GM19372 (cell line): ENCODE data around the gene SAA4.
"Not testable (repeated sequence)": the region's sequence is repeated elsewhere in the genome, so short reads cannot be mapped to it uniquely, and the experiment has no call there.

Experiments used
- ATAC-seq: cut with Tn5 transposase; IDR thresholded peaks from one replicate; pipeline ENCODE4 v1.9.1; 2021; ENCODE audit warnings: mild to moderate bottlenecking, low read depth, moderate library complexity; ENCODE audit not compliant: unreplicated experiment

Gene SAA4, protein sequence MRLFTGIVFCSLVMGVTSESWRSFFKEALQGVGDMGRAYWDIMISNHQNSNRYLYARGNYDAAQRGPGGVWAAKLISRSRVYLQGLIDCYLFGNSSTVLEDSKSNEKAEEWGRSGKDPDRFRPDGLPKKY

GRCh38 chr11:18236664-18237356 lies at the start of gene SAA4:
TSS of gene SAA4 (minus strand) at chr11:18236802. CDS start at chr11:18235926, 876 bp downstream.
- no peak for ATAC-seq

GRCh38 chr11:18285841-18286240 lies 49.2 kb upstream of the SAA4 start:
- ATAC-seq, result no peak

DNA sequence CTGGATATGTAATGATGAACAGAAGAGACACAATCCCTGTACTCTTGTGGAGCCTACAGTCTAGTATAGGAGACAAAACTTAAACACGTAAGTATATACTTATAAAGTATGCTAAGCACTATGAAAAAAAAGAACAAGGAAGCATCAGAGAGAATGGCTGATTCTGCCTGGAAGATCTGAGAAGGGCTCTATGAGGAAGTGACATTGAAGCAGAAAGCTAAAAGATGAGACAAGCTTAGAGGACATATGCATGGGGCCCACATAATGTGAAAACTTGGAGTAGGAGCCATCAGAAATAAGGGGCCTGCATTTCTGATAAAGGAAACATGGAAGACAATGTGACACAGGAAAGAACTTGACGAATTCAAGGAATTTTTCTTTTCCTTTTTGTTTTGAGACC lies 46.0 kb upstream of the SAA4 start:
- no peak for ATAC-seq

DNA sequence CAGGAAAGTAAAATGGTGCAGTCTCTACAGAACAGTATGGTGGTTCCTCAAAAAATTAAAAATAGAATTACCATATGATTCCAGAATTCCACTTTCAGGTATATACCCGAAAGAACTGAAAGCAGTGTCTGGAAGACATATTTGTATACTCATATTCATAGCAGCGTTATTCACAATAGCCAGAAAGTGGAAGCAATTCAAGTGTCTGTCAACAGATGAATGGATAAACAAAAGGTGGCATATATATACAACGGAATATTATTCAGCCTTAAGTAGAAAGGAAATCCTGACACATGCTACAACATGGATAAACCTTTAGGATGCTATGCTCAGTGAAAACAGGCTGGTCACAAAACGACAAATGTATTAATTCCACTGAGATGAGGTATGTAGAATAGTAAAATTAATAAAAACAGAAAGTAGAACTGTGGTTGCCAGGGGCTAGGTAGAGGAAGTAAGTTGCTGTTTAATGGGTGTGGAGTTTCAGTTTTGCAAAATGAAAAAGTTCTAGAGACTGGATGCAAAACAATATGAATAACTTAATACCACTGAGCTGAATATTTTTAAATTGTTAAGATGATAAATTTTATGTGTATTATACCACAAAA lies 43.9 kb upstream of the SAA4 start:
- ATAC-seq, result peak; percentile 84

- ATAC-seq, result no peak
These were observed 41.1 kb upstream of the SAA4 start for GRCh38 chr11:18277565-18278271.

- no peak for ATAC-seq
These were observed 34.6 kb upstream of the SAA4 start for GRCh38 chr11:18271206-18271605.

DNA sequence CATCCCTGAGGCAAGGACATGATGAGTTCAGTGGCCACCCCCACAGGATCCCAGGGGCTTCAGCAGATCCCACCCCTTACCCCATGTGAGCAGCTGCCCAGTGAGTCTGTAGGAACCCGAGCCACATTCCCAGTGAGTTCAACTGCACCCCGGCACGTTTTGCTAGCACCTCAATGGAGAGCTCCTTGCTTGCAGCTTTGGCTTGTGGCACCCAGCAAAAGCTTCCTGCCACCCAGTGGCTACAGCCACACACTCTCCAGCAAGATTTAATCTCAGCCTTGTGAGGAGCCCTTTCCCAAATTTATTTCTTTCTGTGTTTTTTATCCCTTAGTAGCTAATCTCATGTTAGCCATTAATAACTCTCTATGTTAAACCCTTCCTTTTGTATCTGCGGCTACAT lies 33.5 kb upstream of the SAA4 start:
- no peak for ATAC-seq

DNA sequence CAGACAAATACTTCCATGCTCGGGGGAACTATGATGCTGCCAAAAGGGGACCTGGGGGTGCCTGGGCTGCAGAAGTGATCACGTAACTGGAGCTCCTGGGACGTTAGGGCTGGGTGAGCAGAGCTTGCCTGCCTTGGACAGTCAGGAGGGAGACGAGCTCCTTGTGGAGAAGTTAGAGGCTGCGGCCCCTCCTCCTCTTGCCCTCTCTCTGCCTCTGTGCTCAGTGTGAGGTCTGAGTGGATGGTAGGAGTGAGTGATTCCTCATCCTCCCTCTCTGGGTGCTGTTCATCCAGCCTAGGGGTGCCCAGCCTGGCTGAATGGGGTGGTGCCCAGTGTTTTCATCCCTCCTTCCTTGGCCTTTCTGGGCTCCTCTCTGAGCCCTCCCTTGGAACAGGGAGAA lies 32.6 kb upstream of the SAA4 start:
- not testable (repeated sequence) for ATAC-seq

- ATAC-seq, result peak; percentile 31
These were observed 30.9 kb upstream of the SAA4 start for GRCh38 chr11:18267335-18268133.

DNA sequence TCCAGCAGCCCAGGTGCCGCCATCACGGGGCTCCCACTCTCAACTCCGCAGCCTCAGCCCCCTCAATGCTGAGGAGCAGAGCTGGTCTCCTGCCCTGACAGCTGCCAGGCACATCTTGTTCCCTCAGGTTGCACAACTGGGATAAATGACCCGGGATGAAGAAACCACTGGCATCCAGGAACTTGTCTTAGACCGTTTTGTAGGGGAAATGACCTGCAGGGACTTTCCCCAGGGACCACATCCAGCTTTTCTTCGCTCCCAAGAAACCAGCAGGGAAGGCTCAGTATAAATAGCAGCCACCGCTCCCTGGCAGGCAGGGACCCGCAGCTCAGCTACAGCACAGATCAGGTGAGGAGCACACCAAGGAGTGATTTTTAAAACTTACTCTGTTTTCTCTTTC lies 29.3 kb upstream of the SAA4 start, which contains the start of gene SAA1:
SAA1 (plus strand) TSS at position 316 of the 400 bp plus-strand sequence. CDS start 624 bp downstream, outside the sequence.
- no peak for ATAC-seq

DNA sequence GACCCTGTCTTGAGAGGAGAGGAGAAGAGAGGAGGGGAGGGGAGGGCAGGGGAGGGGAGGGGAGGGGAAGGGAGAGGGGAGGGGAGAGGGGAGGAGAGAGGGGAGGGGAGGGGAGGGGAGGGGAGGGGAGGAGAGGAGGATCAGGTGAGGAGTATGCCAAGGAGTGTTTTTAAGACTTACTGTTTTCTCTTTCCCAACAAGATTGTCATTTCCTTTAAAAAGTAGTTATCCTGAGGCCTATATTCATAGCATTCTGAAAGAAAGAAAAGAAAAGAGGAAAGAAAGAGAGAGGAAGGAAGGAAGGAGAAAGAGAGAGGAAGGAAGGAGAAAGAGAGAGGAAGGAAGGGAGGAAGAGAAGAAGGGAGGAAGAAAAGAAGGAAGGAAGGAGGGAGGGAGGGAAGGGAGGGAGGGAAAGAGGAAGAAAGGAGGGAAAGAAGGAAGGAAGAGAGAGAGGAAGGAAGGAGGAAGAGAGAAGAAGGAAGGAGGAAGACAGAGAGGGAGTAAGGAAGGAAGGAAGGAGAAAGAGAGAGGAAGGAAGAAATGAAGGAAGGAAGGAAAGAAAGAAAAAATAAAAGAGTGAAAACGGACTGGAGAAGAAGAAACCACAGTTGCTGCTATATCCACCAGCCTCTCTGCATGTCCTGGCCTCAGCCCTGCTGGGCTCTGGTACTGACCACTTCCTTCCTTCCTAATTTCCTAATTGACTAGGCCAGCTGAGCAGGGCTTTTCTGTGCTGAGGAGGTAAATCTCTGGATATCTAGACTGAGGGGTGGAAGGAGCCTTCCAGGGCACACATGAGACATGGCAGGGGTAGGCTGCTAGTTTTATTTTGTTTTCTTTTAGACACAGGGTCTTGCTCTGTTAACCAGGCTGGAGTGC lies 28.3 kb upstream of the SAA4 start:
- no peak for ATAC-seq

DNA sequence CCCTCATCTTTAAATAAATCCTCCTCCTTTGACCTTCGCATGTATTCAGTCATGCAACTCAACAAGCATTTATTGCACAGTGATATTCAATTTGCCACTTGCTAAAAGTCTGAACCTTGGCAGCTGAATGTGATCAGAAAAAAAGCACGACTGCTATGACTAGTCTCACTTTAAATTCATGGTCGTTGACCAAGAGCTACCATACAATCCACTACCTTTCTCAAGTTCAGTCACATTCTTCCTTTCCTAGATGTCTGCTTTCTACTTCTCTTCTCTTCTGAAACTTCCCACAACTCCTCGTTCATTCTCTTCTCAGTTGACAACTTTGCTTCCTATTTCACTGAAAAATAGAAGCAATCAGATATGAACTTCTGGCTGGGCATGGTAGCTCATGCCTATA lies 27.4 kb upstream of the SAA4 start:
- no peak for ATAC-seq

- ATAC-seq, result not testable (repeated sequence)
These were observed 26.2 kb upstream of the SAA4 start for GRCh38 chr11:18262681-18263350.

- ATAC-seq, result no peak
These were observed 25.1 kb upstream of the SAA4 start for GRCh38 chr11:18261721-18262120.

GRCh38 chr11:18259259-18259658 lies 22.7 kb upstream of the SAA4 start:
- no peak for ATAC-seq

- ATAC-seq, result no peak
These were observed 18.3 kb upstream of the SAA4 start for GRCh38 chr11:18254781-18255361.

GRCh38 chr11:18253778-18254338 lies 17.3 kb upstream of the SAA4 start:
- no peak for ATAC-seq

DNA sequence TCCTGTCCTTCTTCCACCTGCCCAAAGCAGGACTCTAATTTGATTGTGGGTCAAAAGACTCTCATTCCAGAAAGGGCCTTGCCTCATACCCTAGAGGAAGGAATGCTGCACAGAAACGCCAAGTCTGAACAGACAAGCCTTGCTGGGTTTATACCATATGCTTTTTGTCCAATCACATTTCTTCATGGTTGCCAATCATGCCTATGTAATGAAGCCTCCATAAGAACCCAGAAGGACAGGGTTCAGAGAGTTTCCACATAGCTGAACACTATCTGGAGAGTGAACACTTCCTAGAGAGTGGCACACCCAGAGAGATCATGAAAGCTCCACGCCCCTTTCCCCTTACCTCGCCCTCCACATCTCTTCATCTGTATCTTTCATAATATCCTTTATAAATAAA lies 16.6 kb upstream of the SAA4 start:
- no peak for ATAC-seq
